Epithelial cell of prostate (primary cell): Measurements from ENCODE around the gene PRAMEF12.
"Not testable (repeated sequence)": the region's sequence is repeated elsewhere in the genome, so short reads cannot be mapped to it uniquely, and the experiment has no call there.

Experiments used
- DNase-seq: peaks from one replicate; pipeline ENCODE4 v3.0.0-alpha.2; 2011; ENCODE audit warnings: low read depth, low spot score
- H3K27ac ChIP-seq: fragments of 450-650 bp; 2 replicates; pipeline ENCODE4 v1.5.1; 2017; ENCODE audit warnings: mild to moderate bottlenecking

The PRAMEF12 gene

GRCh38 chr1:12773438-12773837 lies at the start of gene PRAMEF12:
PRAMEF12 (plus strand) TSS chr1:12773738; CDS start chr1:12774868, 1,130 bp downstream.
- H3K27ac ChIP-seq = no peak within 1 kb of the TSS
- DNase-seq = no peak

DNA sequence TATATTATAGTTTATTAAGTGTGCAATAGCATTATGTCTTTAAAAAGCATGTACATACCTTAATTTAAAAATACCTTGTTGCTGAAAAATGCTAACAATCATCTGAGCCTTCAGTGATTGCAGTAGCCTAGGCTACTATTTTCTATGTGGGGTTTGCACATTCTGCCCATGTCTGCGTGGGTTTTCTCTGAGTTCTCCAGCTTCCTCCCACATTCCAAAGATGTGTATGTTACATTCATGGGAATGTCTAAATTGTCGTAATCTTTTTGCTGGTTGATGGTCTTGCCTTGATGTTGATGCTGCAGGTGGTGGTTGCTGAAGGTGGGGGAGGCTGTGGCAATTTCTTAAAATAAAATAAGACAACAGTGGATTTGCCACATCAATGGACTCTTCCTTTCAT lies 45.1 kb upstream of the PRAMEF12 start:
- no peak for DNase-seq
- H3K27ac ChIP-seq = no peak overlapping the region

DNA sequence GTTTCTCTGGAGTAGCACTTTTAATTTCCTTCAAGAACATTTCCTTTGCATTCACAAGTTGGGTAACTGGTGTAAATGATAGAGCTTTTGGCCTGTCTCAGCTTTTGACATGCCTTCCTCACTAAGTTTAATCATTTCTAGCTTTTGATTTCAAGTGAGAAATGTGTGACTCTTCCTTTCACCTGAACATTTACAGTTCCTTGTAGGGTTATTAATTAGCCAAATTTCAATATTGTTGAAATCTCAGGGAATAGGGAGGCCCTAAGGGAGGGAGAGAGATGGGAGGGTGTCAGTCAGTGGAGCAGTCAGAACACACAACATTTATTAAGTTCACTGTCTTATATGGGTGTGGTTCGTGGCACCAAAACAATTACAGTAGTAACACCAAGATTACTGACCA lies 43.4 kb upstream of the PRAMEF12 start:
- DNase-seq = no peak
- no peak overlapping the region for H3K27ac ChIP-seq

DNA sequence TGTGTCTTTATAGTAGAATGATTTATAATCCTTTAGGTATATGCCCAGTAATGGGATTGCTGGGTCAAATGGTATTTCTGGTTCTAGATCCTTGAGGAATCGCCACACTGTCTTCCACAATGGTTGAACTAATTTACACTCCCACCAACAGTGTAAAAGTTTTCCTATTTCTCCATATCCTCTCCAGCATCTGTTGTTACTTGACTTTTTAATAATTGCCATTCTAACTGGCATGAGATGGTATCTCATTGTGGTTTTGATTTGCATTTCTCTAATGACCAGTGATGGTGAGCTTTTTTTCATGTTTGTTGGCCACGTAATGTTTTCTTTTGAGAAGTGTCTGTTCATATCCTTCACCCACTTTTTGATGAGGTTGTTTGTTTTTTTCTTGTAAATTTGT lies 42.5 kb upstream of the PRAMEF12 start:
- not testable (repeated sequence) for H3K27ac ChIP-seq, DNase-seq

- H3K27ac ChIP-seq = no peak overlapping the region
- DNase-seq = no peak
These were observed 38.9 kb upstream of the PRAMEF12 start for GRCh38 chr1:12734651-12735050.

- no peak for DNase-seq
- no peak overlapping the region for H3K27ac ChIP-seq
These were observed 34.6 kb upstream of the PRAMEF12 start for GRCh38 chr1:12738934-12739333.

DNA sequence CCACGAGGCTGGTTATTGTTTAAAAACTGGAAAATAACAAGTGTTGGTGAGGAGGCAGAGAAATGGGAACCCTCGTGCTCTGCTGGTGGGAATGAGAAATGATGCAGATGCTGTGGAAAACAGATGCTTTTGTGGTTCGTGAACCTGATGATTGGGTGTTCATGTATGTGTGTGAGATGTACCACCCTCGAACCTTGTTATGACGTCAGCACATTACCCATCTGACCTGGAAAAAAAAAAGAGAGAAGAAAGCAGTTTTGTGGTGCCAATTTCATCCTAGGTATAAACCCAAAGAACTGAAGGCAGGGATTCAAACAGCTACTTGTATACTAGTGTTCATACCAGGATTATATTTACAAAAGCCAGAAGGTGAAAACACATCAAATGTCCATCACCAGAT lies 33.9 kb upstream of the PRAMEF12 start:
- no peak overlapping the region for H3K27ac ChIP-seq
- DNase-seq = no peak

DNA sequence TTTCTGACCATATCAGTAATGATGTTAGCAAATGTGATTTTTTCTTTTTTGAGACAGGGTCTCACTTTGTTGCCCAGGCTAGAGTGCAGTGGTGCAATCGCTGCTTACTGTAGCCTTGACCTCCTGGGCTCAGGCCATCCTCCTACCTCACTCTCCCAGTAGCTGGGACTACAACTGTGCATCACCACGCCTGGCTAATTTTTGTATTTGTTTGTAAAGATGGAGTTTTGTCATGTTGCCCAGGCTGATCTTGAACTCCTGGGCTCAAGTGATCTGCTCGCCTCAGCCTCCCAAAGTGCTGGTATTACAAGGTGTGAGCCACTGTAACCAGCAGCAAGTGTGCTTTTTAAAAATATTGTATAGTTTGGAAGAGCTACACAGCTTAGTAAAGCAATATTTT lies 31.6 kb upstream of the PRAMEF12 start:
- DNase-seq = no peak
- H3K27ac ChIP-seq = no peak overlapping the region

GRCh38 chr1:12745126-12745991 lies 28.2 kb upstream of the PRAMEF12 start:
- no peak for DNase-seq
- no peak overlapping the region for H3K27ac ChIP-seq

DNA sequence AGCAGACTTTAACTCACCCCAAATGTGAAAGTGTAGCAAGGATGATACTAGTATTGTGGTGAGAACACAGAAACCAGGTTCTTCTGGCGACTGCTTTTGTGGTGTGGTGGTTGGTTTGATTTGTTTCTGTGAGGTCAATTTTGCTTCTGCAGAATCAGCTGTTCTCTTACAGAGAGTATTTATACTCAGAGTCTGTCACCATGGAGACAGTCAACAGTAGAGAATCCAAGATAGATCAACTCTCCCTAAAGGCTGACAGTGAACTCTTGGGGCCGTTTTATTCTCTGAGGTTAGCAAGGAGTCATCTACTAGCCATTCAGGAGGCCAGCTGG lies 27.6 kb upstream of the PRAMEF12 start, which contains the start of gene CFAP107:
Gene CFAP107 (plus strand): TSS at position 209 of the 332 bp plus-strand sequence. CDS start 231 bp downstream, outside the sequence.
- no peak within 1 kb of the TSS for H3K27ac ChIP-seq
- no peak for DNase-seq

GRCh38 chr1:12748778-12749355 lies 24.7 kb upstream of the PRAMEF12 start:
- no peak overlapping the region for H3K27ac ChIP-seq
- no peak for DNase-seq

GRCh38 chr1:12754738-12755137 lies 18.8 kb upstream of the PRAMEF12 start:
- H3K27ac ChIP-seq = no peak overlapping the region
- no peak for DNase-seq

- no peak overlapping the region for H3K27ac ChIP-seq
- no peak for DNase-seq
These were observed 17.3 kb upstream of the PRAMEF12 start for GRCh38 chr1:12756273-12756672.

- no peak for DNase-seq
- H3K27ac ChIP-seq = no peak overlapping the region
These were observed 16.6 kb upstream of the PRAMEF12 start for GRCh38 chr1:12756768-12757413.

DNA sequence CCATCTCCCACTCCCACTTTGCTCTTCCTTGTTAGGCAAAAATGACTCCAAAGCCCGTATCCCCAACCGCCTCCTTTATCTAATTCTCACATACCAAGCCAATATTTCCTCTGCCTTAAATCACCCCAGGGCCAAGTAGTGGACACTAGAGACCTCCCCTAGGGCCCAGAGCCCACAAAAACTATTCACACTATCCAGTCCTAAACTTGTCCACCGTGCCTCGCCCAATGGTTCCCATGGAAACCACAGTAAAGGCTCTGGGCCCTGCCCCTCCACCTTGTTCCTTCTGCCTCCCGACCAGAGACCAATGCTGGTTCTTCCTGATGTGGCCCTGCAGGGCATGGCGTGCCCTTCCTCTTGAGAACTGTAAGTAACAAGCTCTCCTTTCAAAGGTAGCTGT lies 15.7 kb upstream of the PRAMEF12 start:
- DNase-seq = no peak
- H3K27ac ChIP-seq = no peak overlapping the region

DNA sequence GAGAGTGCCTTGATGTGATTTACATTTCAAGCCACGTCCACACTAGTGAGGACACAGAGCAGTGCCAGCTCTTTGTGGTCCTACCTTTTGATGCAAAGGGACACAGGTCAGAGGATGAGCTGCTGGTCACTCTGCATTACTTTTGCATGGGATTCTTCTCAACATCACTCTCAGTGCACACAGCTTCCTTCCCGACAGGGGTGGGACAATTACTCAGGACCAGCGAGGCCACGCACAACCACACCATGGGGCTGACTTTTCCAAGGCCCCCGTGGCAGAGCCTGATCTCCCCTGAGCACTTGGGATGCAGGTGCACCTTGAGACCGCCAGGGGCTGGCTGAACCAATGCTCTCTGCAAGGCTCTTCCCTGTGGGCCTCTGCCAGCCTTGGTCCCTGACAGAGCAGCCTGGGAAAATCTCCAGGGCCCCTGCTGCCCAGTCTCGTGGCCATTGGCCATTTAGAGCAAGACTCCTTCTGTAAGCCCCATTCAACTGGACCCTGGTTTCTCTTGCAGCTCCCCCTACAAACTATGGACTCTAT lies 13.2 kb upstream of the PRAMEF12 start:
- no peak overlapping the region for H3K27ac ChIP-seq
- no peak for DNase-seq

DNA sequence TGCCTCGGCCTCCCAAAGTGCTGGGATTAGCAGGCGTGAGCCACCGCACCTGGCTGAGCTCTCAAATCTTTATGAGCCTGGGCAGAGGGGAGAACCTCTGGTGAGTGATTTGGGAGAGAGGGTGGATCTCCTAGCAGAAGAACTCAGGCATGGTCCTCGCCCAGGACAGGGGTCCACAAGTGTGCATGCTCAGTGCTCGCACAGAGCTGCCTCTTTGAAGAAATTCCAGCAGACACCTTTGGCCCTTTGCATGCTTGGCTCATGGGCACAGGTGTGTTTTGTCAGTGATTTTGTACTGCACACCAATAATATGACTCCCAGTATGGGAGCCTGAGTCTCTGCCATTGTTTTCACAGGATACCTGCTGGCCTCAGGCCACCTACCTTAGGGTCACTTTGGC lies 11.8 kb upstream of the PRAMEF12 start:
- no peak overlapping the region for H3K27ac ChIP-seq
- no peak for DNase-seq

DNA sequence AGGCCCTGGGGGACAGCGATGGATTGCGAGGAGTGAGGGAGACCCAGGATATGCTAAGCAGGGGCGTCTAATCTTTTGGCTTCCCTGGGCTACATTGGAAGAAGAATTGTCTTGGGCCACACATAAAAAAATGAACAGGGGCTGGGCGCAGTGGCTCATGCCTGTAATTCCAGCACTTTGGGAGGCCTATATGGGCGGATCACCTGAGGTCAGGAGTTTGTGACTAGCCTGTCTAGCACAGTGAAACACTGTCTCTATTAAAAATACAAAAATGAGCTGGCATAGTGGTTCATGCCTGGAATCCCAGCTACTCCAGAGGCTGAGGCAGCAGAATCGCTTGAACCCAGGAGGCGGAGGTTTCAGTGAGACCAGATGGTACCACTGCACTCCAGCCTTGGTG lies 10.8 kb upstream of the PRAMEF12 start:
- no peak overlapping the region for H3K27ac ChIP-seq
- no peak for DNase-seq

DNA sequence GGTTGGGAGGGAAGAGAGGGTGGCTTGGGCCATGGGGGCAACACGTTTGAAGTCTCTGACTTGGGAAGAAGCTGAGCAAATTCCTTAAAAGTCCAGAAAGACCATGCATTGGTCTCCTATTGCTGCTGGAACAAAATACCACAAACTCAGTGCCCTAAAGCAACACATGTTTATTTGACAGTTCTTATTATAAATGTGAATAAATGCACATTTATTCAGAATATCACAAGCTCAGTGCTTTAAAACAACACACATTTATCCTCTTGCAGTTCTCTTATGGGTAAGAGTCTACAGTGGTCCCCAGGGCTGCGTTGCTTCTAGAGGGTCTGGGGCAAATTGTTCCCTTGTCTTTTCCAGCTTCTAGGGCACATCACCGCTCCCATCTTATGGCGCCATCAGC lies 10.1 kb upstream of the PRAMEF12 start:
- DNase-seq = no peak
- no peak overlapping the region for H3K27ac ChIP-seq

DNA sequence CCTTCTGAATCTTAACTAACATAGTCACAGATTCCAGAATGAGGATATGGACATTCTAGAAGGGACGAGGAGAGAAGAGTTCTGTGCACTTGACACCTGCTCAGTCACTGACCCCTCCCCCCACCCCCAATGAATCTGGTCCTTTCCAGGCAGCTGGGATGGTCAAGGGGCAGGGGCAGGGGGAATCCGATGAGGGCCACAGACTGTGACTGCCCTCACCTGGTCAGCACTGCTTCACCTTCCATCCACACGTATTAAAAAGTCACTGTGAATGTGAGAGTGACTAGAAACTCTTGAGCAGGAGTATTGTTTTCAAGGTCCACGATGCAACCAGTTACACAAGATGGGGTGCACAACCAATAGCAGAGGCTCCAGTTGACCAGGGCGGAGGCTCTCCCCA lies 9.5 kb upstream of the PRAMEF12 start:
- no peak overlapping the region for H3K27ac ChIP-seq
- DNase-seq = no peak

DNA sequence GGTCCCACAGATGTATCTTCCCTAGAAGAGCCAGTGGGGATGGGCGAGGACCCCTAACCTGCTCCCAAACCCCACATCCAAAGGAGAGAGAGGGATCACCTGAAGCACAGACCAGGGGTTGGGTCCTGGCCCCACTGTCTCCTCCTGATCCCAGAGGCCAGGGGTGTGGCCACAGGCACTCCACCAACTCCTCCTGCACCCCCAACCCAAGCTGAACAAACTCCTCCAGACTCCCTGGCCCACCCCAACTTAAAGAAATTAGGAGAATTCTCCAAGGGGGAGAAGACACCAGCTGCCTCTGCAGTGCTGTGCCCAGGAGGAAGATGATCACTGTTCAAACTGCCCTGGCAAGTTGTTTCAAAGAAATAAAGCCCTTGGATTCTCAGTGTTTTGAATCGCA lies 4.5 kb upstream of the PRAMEF12 start:
- no peak overlapping the region for H3K27ac ChIP-seq
- DNase-seq = no peak
